ENCODE measurements around the gene CACNA1G.

The CACNA1G gene

GRCh38 chr17:50534222-50534978 lies 26.1 kb upstream of the CACNA1G start:
- no peak for DNase-seq

GRCh38 chr17:50534979-50535326 lies 25.6 kb upstream of the CACNA1G start:
- DNase-seq: no peak

- no peak for DNase-seq
These were observed 25.1 kb upstream of the CACNA1G start for GRCh38 chr17:50535407-50535806.

- DNase-seq: no peak
These were observed 23.6 kb upstream of the CACNA1G start for GRCh38 chr17:50536683-50537646.

GRCh38 chr17:50537721-50538548 lies 22.6 kb upstream of the CACNA1G start:
- DNase-seq: no peak

GRCh38 chr17:50538549-50539410 lies 21.7 kb upstream of the CACNA1G start:
- DNase-seq: no peak

GRCh38 chr17:50539762-50540559 lies 20.6 kb upstream of the CACNA1G start:
- no peak for DNase-seq

- no peak for DNase-seq
These were observed 19.7 kb upstream of the CACNA1G start for GRCh38 chr17:50540560-50541401.

GRCh38 chr17:50541402-50541715 lies 19.2 kb upstream of the CACNA1G start:
- DNase-seq: no peak

- DNase-seq: peak; percentile 86
These were observed 18.5 kb upstream of the CACNA1G start for GRCh38 chr17:50541716-50542688.

GRCh38 chr17:50542795-50543774 lies 17.4 kb upstream of the CACNA1G start:
- DNase-seq: no peak

- DNase-seq: no peak
These were observed 16.0 kb upstream of the CACNA1G start for GRCh38 chr17:50544516-50544915.

GRCh38 chr17:50545311-50545710 lies 15.2 kb upstream of the CACNA1G start:
- no peak for DNase-seq

GRCh38 chr17:50546701-50547034 lies 13.8 kb upstream of the CACNA1G start:
- DNase-seq: no peak

- peak; percentile 92 for DNase-seq
These were observed 13.3 kb upstream of the CACNA1G start, which contains the start of gene SPATA20 for GRCh38 chr17:50547035-50547735. TSS of gene SPATA20 (plus strand) at chr17:50547174. CDS start at chr17:50547209, 35 bp downstream.

GRCh38 chr17:50547736-50548083 lies 12.8 kb upstream of the CACNA1G start:
- no peak for DNase-seq

GRCh38 chr17:50548831-50549230 lies 11.7 kb upstream of the CACNA1G start:
- no peak for DNase-seq
